Heart right ventricle (tissue), 16 donors: Measurements from ENCODE around the gene SMIM45.

Experiments
- ATAC-seq, 8 donors: fragments of 200-7000 bp; cut with Tn5 transposase; one replicate each; pipeline ENCODE4 v1.9.1; 2020; ENCODE audit warnings: mild to moderate bottlenecking in 8 of 8, moderate library complexity in 8 of 8, moderate number of reproducible peaks in 1 of 8
- DNase-seq, 2 donors: peaks; one replicate each; pipeline ENCODE4 v3.0.0-alpha.2; 2020
- H3K27ac ChIP-seq, 10 donors: fragments of 200-600 bp; sonication (generic) in 2 of 10; one replicate each; pipeline versions ENCODE4 v1.5.0 to v1.8.0; 2020 to 2022; ENCODE audit warnings: mild to moderate bottlenecking in 3 of 10
- H3K27me3 ChIP-seq, 7 donors: fragments of 200-600 bp; one replicate each; pipeline ENCODE4 v1.8.0; 2021 to 2022; ENCODE audit warnings: mild to moderate bottlenecking in 2 of 7
- H3K36me3 ChIP-seq, 9 donors: fragments of 200-600 bp; sonication (generic) in 1 of 9; one replicate each; pipeline versions ENCODE4 v1.5.0 to v1.8.0; 2020 to 2022; ENCODE audit warnings: mild to moderate bottlenecking in 2 of 9
- H3K4me1 ChIP-seq, 9 donors: fragments of 200-600 bp; sonication (generic) in 1 of 9; one replicate each; pipeline versions ENCODE4 v1.5.0 to v1.8.0; 2020 to 2022; ENCODE audit warnings: mild to moderate bottlenecking in 4 of 9
- H3K4me3 ChIP-seq, 10 donors: fragments of 200-600 bp; sonication (generic) in 2 of 10; one replicate each; pipeline versions ENCODE4 v1.5.0 to v1.8.0; 2020 to 2022; ENCODE audit warnings: mild to moderate bottlenecking in 7 of 10, moderate library complexity in 2 of 10
- H3K9me3 ChIP-seq, 11 donors: fragments of 200-600 bp in 10 of 11; sonication (generic) in 2 of 11; one replicate each; pipeline versions ENCODE4 v1.5.0 to v1.8.0; 2013 to 2022; ENCODE audit warnings: mild to moderate bottlenecking in 2 of 11, control low read depth in 1 of 11, moderate library complexity in 1 of 11
- WGBS, 2 donors: extraction: QIAGEN DNeasy Blood & Tissue Kit; methylation state at CpG; one replicate each; pipeline ENCODE4 v1.1.7; 2013; ENCODE audit warnings: inconsistent platforms in 1 of 2; 5-methylcytosine and 5-hydroxymethylcytosine counted together
- intact Hi-C, 10 donors: fragments of 100-400 bp; cut with DNase I; formaldehyde crosslinking; loops; one replicate each; pipeline versions ENCODE4 v1.11.1 to v1.14.2; 2022
- TF ChIP-seq, protein P1 (sequence below), 9 donors: fragments of 200-600 bp; sonication (generic) in 2 of 9; IDR thresholded peaks; one replicate each; pipeline versions ENCODE4 v1.5.0 to v1.8.0; 2021 to 2022; ENCODE audit warnings: antibody characterized with exemption in 9 of 9, mild to moderate bottlenecking in 5 of 9, moderate library complexity in 1 of 9
- donor health status: Arrhythmogenic right ventricular cardiomyopathy.
- donor health status: ischemic (EF 13 %, LVEDD 7.1; RV severe dilation, severe dysfunction).
- donor health status: healthy with polysubstance abuse.
- donor health status: DM: no; HTN: yes; CAD: no.
- donor health status: DM: no; HTN: no; CAD: no.
- donor health status: ischemic (EF 25% LVEDD 6.9; RV normal size, moderate dysfunction).
- donor health status: ischemic (EF 25% LVEDD 5.7; RV mildly dilated, moderate dysfunction).
- donor health status: healthy.
- donor health status: DM: yes; HTN: yes; CAD: no.
- donor health status: Ischemic cardiomyopathy.
- donor health status: ischemic (EF 35%, LVEDD 5.7; RV mildly dilated, moderate dysfunction).
- donor health status: nonischemic (EF 11% LVEDD 7.7; RV severe dilation, severe dysfunction).
- donor health status: DM: yes; HTN: yes; CAD: no.
- donor health status: PGD.
- donor health status: ischemic (EF 29% LVEDD 5.4; RV normal size, mild dysfunction).
- donor health status: nonischemic (EF 23%, LVEDD 6.1; RV moderate dilation, normal function).

Gene SMIM45

DNA sequence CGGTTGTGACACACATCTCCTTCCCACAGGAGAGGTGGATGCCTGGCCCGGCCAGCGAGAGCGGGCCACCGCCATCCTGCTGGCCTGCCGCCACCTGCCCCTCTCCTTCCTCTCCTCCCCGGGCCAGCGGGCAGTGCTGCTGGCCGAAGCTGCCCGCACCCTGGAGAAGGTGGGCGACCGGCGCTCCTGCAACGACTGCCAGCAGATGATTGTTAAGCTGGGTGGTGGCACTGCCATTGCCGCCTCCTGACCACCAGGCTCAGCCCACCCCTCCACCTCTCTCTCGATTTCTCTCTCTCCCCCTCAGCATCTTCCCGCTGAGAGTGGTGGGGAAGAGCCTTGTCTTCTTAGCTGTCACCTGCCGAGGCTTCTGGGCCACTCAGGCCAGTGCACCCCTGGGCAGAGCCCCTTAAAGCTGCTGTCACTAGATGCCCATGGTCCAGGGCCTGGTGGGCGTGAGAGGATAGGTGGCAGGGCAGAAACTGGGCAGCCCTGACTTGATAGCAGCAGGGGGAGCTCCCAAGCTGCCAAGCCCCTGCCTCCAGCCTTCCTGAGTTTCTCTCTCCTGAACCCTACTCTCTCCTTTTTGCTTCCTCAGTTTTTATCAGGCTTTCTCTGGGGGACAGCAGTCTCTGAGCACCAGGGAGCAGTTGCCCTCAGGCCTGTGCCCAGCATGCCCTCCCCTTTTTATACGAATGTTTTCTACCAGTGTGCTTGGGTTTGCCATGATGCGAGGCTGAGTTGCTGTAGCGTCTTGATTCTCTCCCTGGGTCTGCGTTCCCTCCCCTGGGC lies 46.3 kb upstream of the SMIM45 start:
- Histone ChIP-seq H3K27me3 (peaks cover 0 to 20% (median 8%) of the 10 kb centered on the region in 7 donors), H3K9me3 (no peaks in the 10 kb centered on the region), H3K36me3 (peaks cover 0 to 73% (median 35%) of the 10 kb centered on the region in 9 donors), H3K27ac (no peak overlapping the region), H3K4me3 (no peak overlapping the region), H3K4me1 (peaks cover 4 to 38% (median 15%) of the 10 kb centered on the region in 9 donors)
- 92 to 94% methylated on average over 21 to 23 of the region's 23 CpGs for WGBS, 2 donors
- TF ChIP-seq, protein P1, sequence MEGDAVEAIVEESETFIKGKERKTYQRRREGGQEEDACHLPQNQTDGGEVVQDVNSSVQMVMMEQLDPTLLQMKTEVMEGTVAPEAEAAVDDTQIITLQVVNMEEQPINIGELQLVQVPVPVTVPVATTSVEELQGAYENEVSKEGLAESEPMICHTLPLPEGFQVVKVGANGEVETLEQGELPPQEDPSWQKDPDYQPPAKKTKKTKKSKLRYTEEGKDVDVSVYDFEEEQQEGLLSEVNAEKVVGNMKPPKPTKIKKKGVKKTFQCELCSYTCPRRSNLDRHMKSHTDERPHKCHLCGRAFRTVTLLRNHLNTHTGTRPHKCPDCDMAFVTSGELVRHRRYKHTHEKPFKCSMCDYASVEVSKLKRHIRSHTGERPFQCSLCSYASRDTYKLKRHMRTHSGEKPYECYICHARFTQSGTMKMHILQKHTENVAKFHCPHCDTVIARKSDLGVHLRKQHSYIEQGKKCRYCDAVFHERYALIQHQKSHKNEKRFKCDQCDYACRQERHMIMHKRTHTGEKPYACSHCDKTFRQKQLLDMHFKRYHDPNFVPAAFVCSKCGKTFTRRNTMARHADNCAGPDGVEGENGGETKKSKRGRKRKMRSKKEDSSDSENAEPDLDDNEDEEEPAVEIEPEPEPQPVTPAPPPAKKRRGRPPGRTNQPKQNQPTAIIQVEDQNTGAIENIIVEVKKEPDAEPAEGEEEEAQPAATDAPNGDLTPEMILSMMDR (IDR thresholded peaks at IDR 0.05): no peak
- no peak for DNase-seq
- no peak for ATAC-seq
- intact Hi-C loops: no loop called here

DNA sequence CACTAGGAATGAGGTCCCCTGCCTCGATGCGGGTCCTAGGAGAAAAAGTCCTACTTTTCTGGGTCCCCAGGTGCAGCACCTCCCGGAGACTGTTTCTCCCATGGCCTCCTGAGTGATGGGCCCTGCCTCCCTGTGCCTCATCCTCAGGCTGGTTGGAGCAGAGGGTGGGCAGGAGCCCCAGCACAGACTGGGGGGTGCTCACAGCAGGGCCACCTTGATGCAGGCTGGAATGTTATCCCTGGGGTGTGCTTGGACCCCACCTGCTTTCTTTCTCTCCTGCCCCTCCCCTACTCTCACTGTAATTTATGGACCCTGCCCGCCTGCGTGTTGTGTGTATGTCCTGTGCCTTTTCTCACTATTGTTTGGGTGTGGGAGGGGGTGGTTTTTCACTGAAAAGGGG lies 45.1 kb upstream of the SMIM45 start:
- peaks cover 11 to 43% (median 21%) of the 10 kb centered on the region in 9 donors for H3K4me1 ChIP-seq
- WGBS, 2 donors: 94 to 95% methylated on average over 5 of the region's 5 CpGs
- no peaks in the 10 kb centered on the region for H3K9me3 ChIP-seq
- TF ChIP-seq, protein P1 (IDR thresholded peaks at IDR 0.05): no peak
- H3K36me3 ChIP-seq: peaks cover 0 to 61% (median 28%) of the 10 kb centered on the region in 9 donors
- no peak overlapping the region for H3K27ac ChIP-seq
- peaks cover 4 to 32% (median 20%) of the 10 kb centered on the region in 7 donors for H3K27me3 ChIP-seq
- DNase-seq (no peak), ATAC-seq (no peak)
- intact Hi-C loops: no loop called here
- no peak overlapping the region for H3K4me3 ChIP-seq

DNA sequence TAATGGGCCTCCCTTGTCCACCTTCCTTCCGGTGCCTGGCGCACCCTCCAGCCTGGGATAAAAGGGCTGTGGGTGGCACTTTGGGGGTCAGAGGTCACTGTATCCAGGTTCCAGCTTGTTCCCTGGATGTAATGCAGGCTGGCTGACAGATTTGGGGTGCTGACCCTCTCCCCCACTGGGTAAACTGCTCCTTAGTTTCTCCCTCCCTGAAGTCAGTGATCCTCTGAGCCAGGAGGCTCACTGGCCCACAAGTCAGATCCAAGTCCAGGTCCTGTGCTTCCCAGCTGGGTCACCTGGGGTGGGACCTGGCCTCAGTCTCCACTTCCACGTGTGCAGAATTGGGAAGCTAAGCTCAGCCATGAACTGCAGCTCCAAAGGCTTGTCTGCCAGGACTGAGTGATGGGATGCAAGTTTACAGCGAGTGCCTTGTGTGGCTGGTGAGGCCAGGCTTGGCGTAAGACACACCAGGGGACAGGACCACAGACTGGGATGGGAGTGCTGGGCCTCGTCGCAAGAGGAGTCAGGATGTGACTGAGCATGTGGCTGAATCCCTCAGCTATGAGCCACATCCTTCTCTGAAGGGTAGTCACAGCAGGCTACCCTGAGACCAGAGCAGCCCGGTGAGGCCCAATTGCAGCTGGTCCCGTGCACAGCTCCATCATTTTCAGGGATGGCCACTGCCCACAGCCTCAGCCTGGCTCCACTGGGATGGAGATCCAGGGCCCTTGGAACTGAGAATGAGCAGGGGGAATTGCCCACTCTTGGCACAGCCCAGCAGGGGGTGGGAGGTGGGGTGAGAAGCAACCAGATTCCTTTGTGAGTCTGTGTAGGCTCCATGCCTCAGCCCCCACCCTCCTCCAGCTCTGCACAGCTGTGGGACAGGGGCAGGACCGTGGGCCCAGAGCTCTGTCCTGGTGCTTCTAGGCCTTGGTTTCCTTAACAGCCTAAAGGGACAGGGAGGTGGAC lies 44.2 kb upstream of the SMIM45 start:
- intact Hi-C loops: no loop called here
- H3K9me3 ChIP-seq: no peaks in the 10 kb centered on the region
- WGBS, 2 donors: 86 to 87% methylated on average over 10 of the region's 10 CpGs
- peaks cover 11 to 41% (median 21%) of the 10 kb centered on the region in 9 donors for H3K4me1 ChIP-seq
- H3K4me3 ChIP-seq: no peak overlapping the region
- TF ChIP-seq, protein P1 (IDR thresholded peaks at IDR 0.05): no peak
- ATAC-seq (no peak), DNase-seq (no peak)
- peak overlapping the region in 1 of 10 donors; percentile 39 for H3K27ac ChIP-seq
- H3K27me3 ChIP-seq: peaks cover 4 to 41% (median 29%) of the 10 kb centered on the region in 7 donors
- H3K36me3 ChIP-seq: peaks cover 0 to 52% (median 24%) of the 10 kb centered on the region in 9 donors
